Liver (tissue), 9 donors: ENCODE data around the gene FAM168B. TPM values are rescaled to one million over a fixed set of nuclear protein-coding genes. Genes with fewer than 3 reads are reported as not detected.

Experiments used
- DNase-seq: peaks from one replicate; pipeline ENCODE4 v3.0.0-alpha.2; 2017; ENCODE audit warnings: low spot score
- H3K27ac ChIP-seq, 2 donors: one replicate each; pipeline ENCODE4 v1.7.0; 2013; ENCODE audit warnings: inconsistent platforms in 2 of 2, low read length in 2 of 2, control low read depth in 1 of 2, low read depth in 1 of 2, mild to moderate bottlenecking in 1 of 2
- H3K27me3 ChIP-seq, 4 donors: one replicate each; pipeline versions ENCODE4 v1.6.1 to v1.7.0; 2013; ENCODE audit warnings: low read length in 3 of 4, inconsistent platforms in 1 of 4, mild to moderate bottlenecking in 1 of 4, moderate library complexity in 1 of 4; ENCODE audit not compliant: control insufficient read depth in 4 of 4, insufficient read depth in 4 of 4
- H3K36me3 ChIP-seq, 4 donors: one replicate each; pipeline versions ENCODE4 v1.6.1 to v1.7.0; 2013; ENCODE audit warnings: low read length in 3 of 4, mild to moderate bottlenecking in 3 of 4, low read depth in 1 of 4, moderate library complexity in 1 of 4; ENCODE audit not compliant: control insufficient read depth in 4 of 4, insufficient read depth in 3 of 4
- H3K4me1 ChIP-seq, 4 donors: one replicate each; pipeline versions ENCODE4 v1.6.1 to v1.7.0; 2013; ENCODE audit warnings: low read length in 3 of 4, mild to moderate bottlenecking in 3 of 4, moderate library complexity in 1 of 4; ENCODE audit not compliant: control insufficient read depth in 4 of 4, insufficient read depth in 4 of 4
- H3K4me3 ChIP-seq, 3 donors: one replicate each; pipeline versions ENCODE4 v1.6.1 to v1.7.0; 2013; ENCODE audit warnings: low read length in 3 of 3, control low read depth in 1 of 3, low read depth in 1 of 3, mild to moderate bottlenecking in 1 of 3
- H3K9ac ChIP-seq, 2 donors: one replicate each; pipeline ENCODE4 v1.7.0; 2013; ENCODE audit warnings: low read length in 2 of 2, mild to moderate bottlenecking in 2 of 2, moderate library complexity in 2 of 2, control low read depth in 1 of 2, low read depth in 1 of 2
- H3K9me3 ChIP-seq, 4 donors: one replicate each; pipeline versions ENCODE4 v1.6.1 to v1.7.0; 2013; ENCODE audit warnings: low read length in 3 of 4; ENCODE audit not compliant: control insufficient read depth in 4 of 4
- CTCF ChIP-seq: fragments of 150-350 bp; IDR thresholded peaks from 2 replicates; pipeline ENCODE4 v1.5.1; 2017; ENCODE audit warnings: improper control_type of control experiment, low read depth, low read length; ENCODE audit not compliant: missing input control
- EGR1 ChIP-seq, 2 donors: IDR thresholded peaks; 2 replicates each; pipeline ENCODE4 v1.6.1; 2016 to 2018; ENCODE audit warnings: antibody characterized with exemption in 2 of 2, low read depth in 2 of 2
- FOXA1 ChIP-seq: IDR thresholded peaks from 2 replicates; pipeline ENCODE4 v1.6.1; 2016; ENCODE audit warnings: antibody characterized with exemption
- FOXA2 ChIP-seq: IDR thresholded peaks from 2 replicates; pipeline ENCODE4 v1.6.1; 2016; ENCODE audit warnings: antibody characterized with exemption
- GABPA ChIP-seq, 2 donors: IDR thresholded peaks in 1 of 2; conservative IDR thresholded peaks in 1 of 2; 2 replicates each; pipeline ENCODE4 v1.6.1; 2016; ENCODE audit warnings: antibody characterized with exemption in 2 of 2, mild to moderate bottlenecking in 1 of 2, moderate library complexity in 1 of 2
- HNF4A ChIP-seq, 2 donors: conservative IDR thresholded peaks; 2 replicates each; pipeline ENCODE4 v1.6.1; 2016; ENCODE audit warnings: antibody characterized with exemption in 2 of 2, mild to moderate bottlenecking in 2 of 2
- HNF4G ChIP-seq: IDR thresholded peaks from 2 replicates; pipeline ENCODE4 v1.6.1; 2016; ENCODE audit warnings: antibody characterized with exemption
- JUND ChIP-seq, 2 donors: IDR thresholded peaks; 2 replicates each; pipeline ENCODE4 v1.6.1; 2016; ENCODE audit warnings: antibody characterized with exemption in 2 of 2
- NR2F2 ChIP-seq: IDR thresholded peaks from 2 replicates; pipeline ENCODE4 v1.6.1; 2016; ENCODE audit warnings: antibody characterized with exemption
- RAD21 ChIP-seq, 2 donors: IDR thresholded peaks; 2 replicates each; pipeline ENCODE4 v1.6.1; 2016; ENCODE audit warnings: antibody characterized with exemption in 2 of 2, mild to moderate bottlenecking in 2 of 2
- REST ChIP-seq: IDR thresholded peaks from 2 replicates; pipeline ENCODE4 v1.6.1; 2016; ENCODE audit warnings: antibody characterized with exemption, mild to moderate bottlenecking
- RXRA ChIP-seq, 2 donors: IDR thresholded peaks; 2 replicates each; pipeline ENCODE4 v1.6.1; 2017 to 2018; ENCODE audit warnings: antibody characterized with exemption in 2 of 2, mild to moderate bottlenecking in 1 of 2
- SP1 ChIP-seq: IDR thresholded peaks from 2 replicates; pipeline ENCODE4 v1.6.1; 2018; ENCODE audit warnings: antibody characterized with exemption, mild to moderate bottlenecking
- TAF1 ChIP-seq: conservative IDR thresholded peaks from 2 replicates; pipeline ENCODE4 v1.6.1; 2016; ENCODE audit warnings: antibody characterized with exemption, mild to moderate bottlenecking
- ZBTB33 ChIP-seq: IDR thresholded peaks from 2 replicates; pipeline ENCODE4 v1.6.1; 2016; ENCODE audit warnings: antibody characterized with exemption
- WGBS: extraction: QIAGEN DNeasy Blood & Tissue Kit; methylation state at CpG from one replicate; pipeline ENCODE4 v1.1.7; 2013; 5-methylcytosine and 5-hydroxymethylcytosine counted together
- polyA plus RNA-seq, 2 donors: library from polyadenylated mRNA; stranded (reverse) in 1 of 2; unstranded in 1 of 2; fragments of 200-250 nt in 1 of 2; fragments of >200 nt in 1 of 2; fragmentation: Nextera tagmentation in 1 of 2; extraction: Ambion mirVana in 1 of 2; gene quantifications; one replicate each; pipeline versions ENCODE4 v1.2.1 to v1.2.3, GENCODE V29; 2013 to 2015
- total RNA-seq, 2 donors: library from RNA; depleted of rRNA; stranded (reverse); fragments of >200 nt; gene quantifications; one replicate each; pipeline ENCODE4 v1.2.3, GENCODE V29; 2014
- TF ChIP-seq, protein P1 (sequence below): IDR thresholded peaks from 2 replicates; pipeline ENCODE4 v1.6.1; 2016; ENCODE audit warnings: antibody characterized with exemption
- donor health status: healthy.
- donor health status: healthy.
- donor health status: healthy.
- donor health status: healthy.
- donor health status: healthy.

The FAM168B gene
- total and polyA plus RNA-seq, 4 donors, result 13.9 to 62.3 (median 30.8) TPM

GRCh38 chr2:131142849-131143248 lies 49.6 kb upstream of the FAM168B start (continued):
- TF ChIP-seq ZBTB33 (no peak), SP1 (no peak), RXRA (IDR thresholded peaks at IDR 0.05) (no peak), HNF4A (conservative IDR thresholded peaks at IDR 0.05) (no peak), FOXA2 (no peak)

GRCh38 chr2:131140581-131140980 lies 47.3 kb upstream of the FAM168B start:
- Histone ChIP-seq H3K36me3 (peaks cover 13 to 38% (median 28%) of the 10 kb centered on the region in 4 donors), H3K27me3 (no peaks in the 10 kb centered on the region), H3K4me3 (no peak overlapping the region), H3K9me3 (no peaks in the 10 kb centered on the region), H3K27ac (no peak overlapping the region), H3K4me1 (no peaks in the 10 kb centered on the region), H3K9ac (no peak overlapping the region)
- no peak for TF ChIP-seq GABPA (IDR thresholded peaks at IDR 0.05 in 1 of 2, conservative IDR thresholded peaks at IDR 0.05 in 1 of 2)
- no peak for TF ChIP-seq FOXA1
- no peak for TF ChIP-seq TAF1
- TF ChIP-seq HNF4G, result no peak
- TF ChIP-seq FOXA2, result no peak
- no peak for TF ChIP-seq SP1
- no peak for TF ChIP-seq REST
- no peak for TF ChIP-seq RXRA (IDR thresholded peaks at IDR 0.05)
- TF ChIP-seq JUND (IDR thresholded peaks at IDR 0.05), result no peak
- no peak for TF ChIP-seq HNF4A (conservative IDR thresholded peaks at IDR 0.05)
- TF ChIP-seq CTCF, result no peak
- TF ChIP-seq EGR1 (IDR thresholded peaks at IDR 0.05; ENCODE audit: low read depth in 2 of 2), result no peak
- TF ChIP-seq, protein P1, sequence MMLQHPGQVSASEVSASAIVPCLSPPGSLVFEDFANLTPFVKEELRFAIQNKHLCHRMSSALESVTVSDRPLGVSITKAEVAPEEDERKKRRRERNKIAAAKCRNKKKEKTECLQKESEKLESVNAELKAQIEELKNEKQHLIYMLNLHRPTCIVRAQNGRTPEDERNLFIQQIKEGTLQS, result no peak
- TF ChIP-seq RAD21 (IDR thresholded peaks at IDR 0.05), result no peak
- TF ChIP-seq NR2F2, result no peak
- WGBS, result 96% methylated on average over 2 of the region's 2 CpGs
- no peak for DNase-seq
